GM23248 (cell line): ENCODE data around the gene WIPF2. TPM values are rescaled to one million over a fixed set of nuclear protein-coding genes. Genes with fewer than 3 reads are reported as not detected.
A peak's percentile ranks its signal among the peaks of the same experiment; 100 is the strongest.

ENCODE experiments used
- DNase-seq: peaks from one replicate; pipeline ENCODE4 v3.0.0-alpha.2; 2015
- H2AFZ ChIP-seq: fragments of 200-600 bp; sonication (generic); 2 replicates; pipeline ENCODE4 v1.6.1; 2016; ENCODE audit warnings: antibody characterized with exemption
- H3F3A ChIP-seq: fragments of 200-600 bp; sonication (generic); 2 replicates; pipeline ENCODE4 v1.6.1; 2016; ENCODE audit warnings: mild to moderate bottlenecking, antibody characterized with exemption, mixed run types; ENCODE audit not compliant: insufficient read depth
- H3K27ac ChIP-seq: fragments of 200-600 bp; sonication (generic); 2 replicates; pipeline ENCODE4 v1.5.1; 2016; ENCODE audit warnings: mild to moderate bottlenecking
- H3K27me3 ChIP-seq: fragments of 200-600 bp; sonication (generic); replicated peaks from 2 replicates; pipeline ENCODE4 v1.6.1; 2016; ENCODE audit warnings: mild to moderate bottlenecking; ENCODE audit not compliant: insufficient read depth
- H3K36me3 ChIP-seq: fragments of 200-600 bp; sonication (generic); 2 replicates; pipeline ENCODE4 v1.6.1; 2016; ENCODE audit warnings: low read depth, mild to moderate bottlenecking
- H3K4me1 ChIP-seq: fragments of 200-600 bp; sonication (generic); 2 replicates; pipeline ENCODE4 v1.6.1; 2016; ENCODE audit warnings: mild to moderate bottlenecking; ENCODE audit not compliant: insufficient read depth
- H3K4me2 ChIP-seq: fragments of 200-600 bp; sonication (generic); one replicate; pipeline ENCODE4 v1.6.1; 2016; ENCODE audit warnings: mild to moderate bottlenecking; ENCODE audit not compliant: unreplicated experiment
- H3K4me3 ChIP-seq: fragments of 200-600 bp; sonication (generic); 2 replicates; pipeline ENCODE4 v1.5.1; 2016; ENCODE audit warnings: mild to moderate bottlenecking
- H3K79me2 ChIP-seq: fragments of 200-600 bp; sonication (generic); 2 replicates; pipeline ENCODE4 v1.6.1; 2016; ENCODE audit warnings: mild to moderate bottlenecking; ENCODE audit not compliant: insufficient read depth
- H3K9ac ChIP-seq: fragments of 200-600 bp; sonication (generic); 2 replicates; pipeline ENCODE4 v1.6.1; 2016; ENCODE audit warnings: mild to moderate bottlenecking
- H3K9me2 ChIP-seq: fragments of 200-600 bp; sonication (generic); 2 replicates; pipeline ENCODE4 v1.6.1; 2016; ENCODE audit warnings: mixed run types, mild to moderate bottlenecking, moderate library complexity; ENCODE audit not compliant: insufficient read depth
- H3K9me3 ChIP-seq: fragments of 200-600 bp; sonication (generic); one replicate; pipeline ENCODE4 v1.6.1; 2017; ENCODE audit warnings: low read depth
- H4K20me1 ChIP-seq: fragments of 200-600 bp; sonication (generic); 2 replicates; pipeline ENCODE4 v1.6.0; 2016; ENCODE audit not compliant: insufficient read depth
- EZH2 ChIP-seq: fragments of 200-600 bp; sonication (generic); IDR thresholded peaks from 2 replicates; pipeline ENCODE4 v1.6.1; 2018; ENCODE audit warnings: antibody characterized with exemption, mild to moderate bottlenecking; ENCODE audit not compliant: insufficient read depth, poor library complexity, severe bottlenecking
- EZH2phosphoT487 ChIP-seq: fragments of 200-600 bp; sonication (generic); IDR thresholded peaks from 2 replicates; pipeline ENCODE4 v1.6.1; 2018; ENCODE audit warnings: antibody characterized with exemption, moderate library complexity, mild to moderate bottlenecking, low read depth; ENCODE audit not compliant: insufficient read depth
- WGBS, 2 experiments: methylation state at CpG; one replicate each; pipeline ENCODE4 v1.1.6; 2015 to 2017; ENCODE audit warnings: low lambda C conversion rate in 2 of 2, low coverage in 1 of 2; ENCODE audit errors: missing lambda C conversion rate in 2 of 2; 5-methylcytosine and 5-hydroxymethylcytosine counted together
- in situ Hi-C: fragments of 300-500 bp; cut with MboI; formaldehyde crosslinking; loops from 2 replicates; pipeline ENCODE4 v1.15.0; 2020
- polyA plus RNA-seq: library from polyadenylated mRNA; unstranded; fragments of >200 nt; fragmentation: Nextera tagmentation; extraction: Ambion mirVana; gene quantifications from 2 replicates; pipeline ENCODE4 v1.2.1, GENCODE V29; 2016
- total RNA-seq: library from RNA; depleted of rRNA; stranded (reverse); fragments of >200 nt; shearing (Covaris generic); gene quantifications from 2 replicates; pipeline ENCODE4 v1.2.3, GENCODE V29; 2014

WIPF2 gene
- total and polyA plus RNA-seq, 2 experiments from 2014 or later: 5.9 to 20.5 TPM

DNA sequence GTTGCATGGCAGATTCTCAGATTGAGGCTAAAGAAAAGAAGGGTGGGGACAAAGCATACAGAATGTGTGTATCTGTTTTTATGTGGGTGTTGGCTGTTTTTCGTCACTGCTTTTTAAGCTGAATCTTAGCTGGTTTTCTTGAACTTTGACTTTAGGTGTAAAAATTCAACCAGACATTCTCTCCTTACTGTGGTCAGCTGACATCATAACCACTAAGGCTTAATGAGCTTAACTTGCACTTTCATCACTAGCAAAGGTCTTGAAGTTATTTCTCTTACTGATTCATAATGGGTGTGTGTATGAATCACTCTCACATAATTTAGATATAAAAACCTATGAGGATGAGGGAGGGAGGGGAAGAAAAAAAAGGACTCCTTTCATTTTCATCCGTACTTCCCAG, 64.6 kb downstream of the WIPF2 start:
- H3F3A ChIP-seq: peaks cover 37% of the 10 kb centered on the region
- peak overlapping the region; percentile 89 for H3K27ac ChIP-seq
- peak overlapping the region; percentile 70 for H3K9ac ChIP-seq
- DNase-seq: peak; percentile 96
- H3K4me1 ChIP-seq: peaks cover 21% of the 10 kb centered on the region
- no peak overlapping the region for H2AFZ ChIP-seq
- H4K20me1 ChIP-seq: no peaks in the 10 kb centered on the region
- TF ChIP-seq EZH2phosphoT487: peak; percentile 96
- TF ChIP-seq EZH2: no peak
- peaks cover 2% of the 10 kb centered on the region; the same call in 1 of the 2 replicates for H3K79me2 ChIP-seq
- peak overlapping the region; percentile 75 for H3K4me3 ChIP-seq
- H3K36me3 ChIP-seq: peaks cover 15% of the 10 kb centered on the region; the same call in 1 of the 2 replicates
- H3K27me3 ChIP-seq: no peaks in the 10 kb centered on the region
- WGBS, 2 experiments: 0% methylated on average over 2 of the region's 2 CpGs
- H3K9me2 ChIP-seq: no peaks in the 10 kb centered on the region
- in situ Hi-C loops: no loop called here
- peak overlapping the region; percentile 96 for H3K4me2 ChIP-seq
- no peaks in the 10 kb centered on the region for H3K9me3 ChIP-seq

GRCh38 chr17:40284085-40284713, 65.1 kb downstream of the WIPF2 start:
- Histone ChIP-seq H4K20me1 (no peaks in the 10 kb centered on the region), H3F3A (peaks cover 37% of the 10 kb centered on the region), H2AFZ (no peak overlapping the region), H3K36me3 (peaks cover 11% of the 10 kb centered on the region; the same call in 1 of the 2 replicates), H3K9me3 (no peaks in the 10 kb centered on the region), H3K27ac (peak overlapping the region; percentile 89), H3K9ac (peak overlapping the region; percentile 68), H3K4me3 (peak overlapping the region; percentile 75), H3K4me2 (peak overlapping the region; percentile 96), H3K4me1 (peaks cover 21% of the 10 kb centered on the region), H3K79me2 (peaks cover 7% of the 10 kb centered on the region; the same call in 1 of the 2 replicates), H3K27me3 (no peaks in the 10 kb centered on the region), H3K9me2 (no peaks in the 10 kb centered on the region)
- TF ChIP-seq EZH2 (no peak), EZH2phosphoT487 (no peak)
- in situ Hi-C loops: no loop called here
- peak; percentile 85 for DNase-seq
- WGBS, 2 experiments: 47 to 52% methylated on average over 2 of the region's 2 CpGs

GRCh38 chr17:40286473-40286872, 67.4 kb downstream of the WIPF2 start:
- Histone ChIP-seq H3K9me2 (no peaks in the 10 kb centered on the region), H3F3A (peaks cover 37% of the 10 kb centered on the region), H3K9me3 (no peaks in the 10 kb centered on the region), H3K9ac (no peak overlapping the region), H3K4me2 (no peak overlapping the region), H2AFZ (no peak overlapping the region), H3K4me1 (peaks cover 28% of the 10 kb centered on the region), H3K27ac (no peak overlapping the region), H3K27me3 (no peaks in the 10 kb centered on the region), H3K4me3 (no peak overlapping the region), H3K79me2 (peaks cover 14% of the 10 kb centered on the region; the same call in 1 of the 2 replicates), H3K36me3 (no peaks in the 10 kb centered on the region; the same call in 1 of the 2 replicates), H4K20me1 (no peaks in the 10 kb centered on the region)
- no peak for TF ChIP-seq EZH2phosphoT487
- no peak for TF ChIP-seq EZH2
- WGBS, 2 experiments: 83 to 90% methylated on average over 2 of the region's 2 CpGs
- in situ Hi-C loops: no loop called here
- no peak for DNase-seq

DNA sequence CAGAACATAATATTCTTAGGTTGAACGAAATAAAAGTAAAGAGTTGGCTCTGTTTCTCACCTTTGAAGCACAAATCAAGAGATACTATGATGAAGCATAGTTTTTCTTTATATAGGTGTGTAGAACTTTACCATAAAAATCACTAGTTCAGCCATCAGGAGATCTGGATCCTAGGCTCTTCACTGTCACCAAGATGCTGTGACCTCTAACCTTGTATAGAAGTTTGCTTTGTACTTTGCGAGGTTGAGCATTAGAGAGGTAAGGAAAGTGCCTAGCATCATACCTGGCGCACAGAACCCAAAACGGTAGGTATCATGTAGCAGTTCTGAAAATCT, 68.0 kb downstream of the WIPF2 start:
- no peak overlapping the region for H2AFZ ChIP-seq
- WGBS, 2 experiments: 40 to 48% methylated on average over 4 of the region's 4 CpGs
- 0 out of 2 replicates have a peak overlapping the region, but pooled peaks have one; percentile 18 for H3K4me3 ChIP-seq

More for the DNA sequence above, 68.0 kb downstream of the WIPF2 start:
- Histone ChIP-seq H3K36me3 (no peaks in the 10 kb centered on the region; the same call in 1 of the 2 replicates), H3K9me2 (no peaks in the 10 kb centered on the region), H3K4me1 (peaks cover 28% of the 10 kb centered on the region), H3K4me2 (peak overlapping the region; percentile 37), H3K27ac (no peak overlapping the region), H3K9ac (no peak overlapping the region), H3K79me2 (peaks cover 14% of the 10 kb centered on the region; the same call in 1 of the 2 replicates), H3F3A (peaks cover 37% of the 10 kb centered on the region), H3K27me3 (no peaks in the 10 kb centered on the region), H4K20me1 (no peaks in the 10 kb centered on the region), H3K9me3 (no peaks in the 10 kb centered on the region)
- in situ Hi-C loops: no loop called here
- TF ChIP-seq EZH2 (no peak), EZH2phosphoT487 (no peak)
- DNase-seq: no peak
